Liver (tissue), 9 donors: Measurements from ENCODE around the gene ARL2. TPM values are rescaled to one million over a fixed set of nuclear protein-coding genes. Genes with fewer than 3 reads are reported as not detected.
A peak's percentile ranks its signal among the peaks of the same experiment; 100 is the strongest.

Experiments used
- DNase-seq: peaks from one replicate; pipeline ENCODE4 v3.0.0-alpha.2; 2017; ENCODE audit warnings: low spot score
- H3K27ac ChIP-seq, 2 donors: one replicate each; pipeline ENCODE4 v1.7.0; 2013; ENCODE audit warnings: inconsistent platforms in 2 of 2, low read length in 2 of 2, control low read depth in 1 of 2, low read depth in 1 of 2, mild to moderate bottlenecking in 1 of 2
- H3K27me3 ChIP-seq, 4 donors: one replicate each; pipeline versions ENCODE4 v1.6.1 to v1.7.0; 2013; ENCODE audit warnings: low read length in 3 of 4, inconsistent platforms in 1 of 4, mild to moderate bottlenecking in 1 of 4, moderate library complexity in 1 of 4; ENCODE audit not compliant: control insufficient read depth in 4 of 4, insufficient read depth in 4 of 4
- H3K36me3 ChIP-seq, 4 donors: one replicate each; pipeline versions ENCODE4 v1.6.1 to v1.7.0; 2013; ENCODE audit warnings: low read length in 3 of 4, mild to moderate bottlenecking in 3 of 4, low read depth in 1 of 4, moderate library complexity in 1 of 4; ENCODE audit not compliant: control insufficient read depth in 4 of 4, insufficient read depth in 3 of 4
- H3K4me1 ChIP-seq, 4 donors: one replicate each; pipeline versions ENCODE4 v1.6.1 to v1.7.0; 2013; ENCODE audit warnings: low read length in 3 of 4, mild to moderate bottlenecking in 3 of 4, moderate library complexity in 1 of 4; ENCODE audit not compliant: control insufficient read depth in 4 of 4, insufficient read depth in 4 of 4
- H3K4me3 ChIP-seq, 3 donors: one replicate each; pipeline versions ENCODE4 v1.6.1 to v1.7.0; 2013; ENCODE audit warnings: low read length in 3 of 3, control low read depth in 1 of 3, low read depth in 1 of 3, mild to moderate bottlenecking in 1 of 3
- H3K9ac ChIP-seq, 2 donors: one replicate each; pipeline ENCODE4 v1.7.0; 2013; ENCODE audit warnings: low read length in 2 of 2, mild to moderate bottlenecking in 2 of 2, moderate library complexity in 2 of 2, control low read depth in 1 of 2, low read depth in 1 of 2
- H3K9me3 ChIP-seq, 4 donors: one replicate each; pipeline versions ENCODE4 v1.6.1 to v1.7.0; 2013; ENCODE audit warnings: low read length in 3 of 4; ENCODE audit not compliant: control insufficient read depth in 4 of 4
- ATF3 ChIP-seq: IDR thresholded peaks from 2 replicates; pipeline ENCODE4 v1.6.1; 2016; ENCODE audit warnings: antibody characterized with exemption
- EGR1 ChIP-seq, 2 donors: IDR thresholded peaks; 2 replicates each; pipeline ENCODE4 v1.6.1; 2016 to 2018; ENCODE audit warnings: antibody characterized with exemption in 2 of 2, low read depth in 2 of 2
- FOXA1 ChIP-seq: IDR thresholded peaks from 2 replicates; pipeline ENCODE4 v1.6.1; 2016; ENCODE audit warnings: antibody characterized with exemption
- FOXA2 ChIP-seq: IDR thresholded peaks from 2 replicates; pipeline ENCODE4 v1.6.1; 2016; ENCODE audit warnings: antibody characterized with exemption
- GABPA ChIP-seq, 2 donors: IDR thresholded peaks in 1 of 2; conservative IDR thresholded peaks in 1 of 2; 2 replicates each; pipeline ENCODE4 v1.6.1; 2016; ENCODE audit warnings: antibody characterized with exemption in 2 of 2, mild to moderate bottlenecking in 1 of 2, moderate library complexity in 1 of 2
- HNF4A ChIP-seq, 2 donors: conservative IDR thresholded peaks; 2 replicates each; pipeline ENCODE4 v1.6.1; 2016; ENCODE audit warnings: antibody characterized with exemption in 2 of 2, mild to moderate bottlenecking in 2 of 2
- JUND ChIP-seq, 2 donors: IDR thresholded peaks; 2 replicates each; pipeline ENCODE4 v1.6.1; 2016; ENCODE audit warnings: antibody characterized with exemption in 2 of 2
- MAX ChIP-seq: IDR thresholded peaks from 2 replicates; pipeline ENCODE4 v1.6.1; 2016; ENCODE audit warnings: antibody characterized with exemption
- NR2F2 ChIP-seq: IDR thresholded peaks from 2 replicates; pipeline ENCODE4 v1.6.1; 2016; ENCODE audit warnings: antibody characterized with exemption
- RAD21 ChIP-seq, 2 donors: IDR thresholded peaks; 2 replicates each; pipeline ENCODE4 v1.6.1; 2016; ENCODE audit warnings: antibody characterized with exemption in 2 of 2, mild to moderate bottlenecking in 2 of 2
- RXRA ChIP-seq, 2 donors: IDR thresholded peaks; 2 replicates each; pipeline ENCODE4 v1.6.1; 2017 to 2018; ENCODE audit warnings: antibody characterized with exemption in 2 of 2, mild to moderate bottlenecking in 1 of 2
- SP1 ChIP-seq: IDR thresholded peaks from 2 replicates; pipeline ENCODE4 v1.6.1; 2018; ENCODE audit warnings: antibody characterized with exemption, mild to moderate bottlenecking
- TAF1 ChIP-seq: conservative IDR thresholded peaks from 2 replicates; pipeline ENCODE4 v1.6.1; 2016; ENCODE audit warnings: antibody characterized with exemption, mild to moderate bottlenecking
- ZBTB33 ChIP-seq: IDR thresholded peaks from 2 replicates; pipeline ENCODE4 v1.6.1; 2016; ENCODE audit warnings: antibody characterized with exemption
- WGBS: extraction: QIAGEN DNeasy Blood & Tissue Kit; methylation state at CpG from one replicate; pipeline ENCODE4 v1.1.7; 2013; 5-methylcytosine and 5-hydroxymethylcytosine counted together
- polyA plus RNA-seq, 2 donors: library from polyadenylated mRNA; stranded (reverse) in 1 of 2; unstranded in 1 of 2; fragments of 200-250 nt in 1 of 2; fragments of >200 nt in 1 of 2; fragmentation: Nextera tagmentation in 1 of 2; extraction: Ambion mirVana in 1 of 2; gene quantifications; one replicate each; pipeline versions ENCODE4 v1.2.1 to v1.2.3, GENCODE V29; 2013 to 2015
- total RNA-seq, 2 donors: library from RNA; depleted of rRNA; stranded (reverse); fragments of >200 nt; gene quantifications; one replicate each; pipeline ENCODE4 v1.2.3, GENCODE V29; 2014
- TF ChIP-seq, protein P1 (sequence below): fragments of 150-350 bp; IDR thresholded peaks from 2 replicates; pipeline ENCODE4 v1.5.1; 2017; ENCODE audit warnings: improper control_type of control experiment, low read depth, low read length; ENCODE audit not compliant: missing input control
- donor health status: healthy.
- donor health status: healthy.
- donor health status: healthy.
- donor health status: healthy.
- donor health status: healthy.

ARL2 gene
- total and polyA plus RNA-seq, 4 donors, result 10.8 to 19.5 (median 15.0) TPM

DNA sequence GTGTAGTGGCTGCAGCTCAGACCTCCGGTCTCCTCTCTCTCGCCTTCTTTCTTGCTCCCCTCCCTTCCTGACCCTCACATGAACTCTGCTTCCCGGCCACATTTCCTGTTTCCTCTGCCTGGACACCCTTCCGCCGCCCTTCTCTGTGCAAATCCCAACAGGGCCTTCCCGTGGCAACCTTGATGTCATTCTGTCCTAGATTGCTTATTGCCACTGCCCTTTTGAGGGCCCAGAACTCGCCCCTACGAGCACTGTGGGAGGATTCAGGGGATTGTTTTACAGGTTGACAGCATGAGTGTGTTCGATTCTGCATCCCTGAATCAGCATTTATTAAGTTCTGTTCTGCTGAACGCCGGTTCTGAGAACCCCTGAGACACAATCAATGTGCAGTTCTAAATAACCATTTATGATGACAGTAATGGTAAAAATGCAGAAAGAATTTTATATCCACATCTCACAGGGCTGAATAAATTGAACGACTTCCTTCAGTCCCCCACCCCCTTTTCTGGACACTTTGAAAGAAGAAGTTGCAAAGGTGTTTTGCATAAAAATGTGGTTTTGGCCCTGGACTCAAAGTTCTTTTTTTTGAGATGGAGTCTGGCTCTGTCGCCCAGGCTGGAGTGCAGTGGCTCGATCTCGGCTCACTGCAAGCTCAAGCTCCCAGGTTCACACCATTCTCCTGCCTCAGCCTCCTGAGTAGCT, 23.6 kb upstream of the ARL2 start:
- H3K36me3 ChIP-seq, result peaks cover 0 to 2% (median 0%) of the 10 kb centered on the region in 4 donors
- no peak for DNase-seq
- no peaks in the 10 kb centered on the region for H3K27me3 ChIP-seq
- peak overlapping the region; percentile 36 to 38 for H3K27ac ChIP-seq
- no peaks in the 10 kb centered on the region for H3K9me3 ChIP-seq
- H3K4me1 ChIP-seq, result peaks cover 3 to 24% (median 18%) of the 10 kb centered on the region in 4 donors
- TF ChIP-seq RAD21 (IDR thresholded peaks at IDR 0.05) (peak in 1 of 2 donors; percentile 36), FOXA1 (no peak), RXRA (IDR thresholded peaks at IDR 0.05) (peak; percentile 72 to 78), GABPA (IDR thresholded peaks at IDR 0.05 in 1 of 2, conservative IDR thresholded peaks at IDR 0.05 in 1 of 2) (peak; percentile 40 to 44), NR2F2 (peak; percentile 86), MAX (peak; percentile 21), JUND (IDR thresholded peaks at IDR 0.05) (no peak), SP1 (peak; percentile 74), TAF1 (no peak)
- WGBS, result 69% methylated on average over 15 of the region's 15 CpGs
- no peak overlapping the region for H3K9ac ChIP-seq
- H3K4me3 ChIP-seq, result no peak overlapping the region

DNA sequence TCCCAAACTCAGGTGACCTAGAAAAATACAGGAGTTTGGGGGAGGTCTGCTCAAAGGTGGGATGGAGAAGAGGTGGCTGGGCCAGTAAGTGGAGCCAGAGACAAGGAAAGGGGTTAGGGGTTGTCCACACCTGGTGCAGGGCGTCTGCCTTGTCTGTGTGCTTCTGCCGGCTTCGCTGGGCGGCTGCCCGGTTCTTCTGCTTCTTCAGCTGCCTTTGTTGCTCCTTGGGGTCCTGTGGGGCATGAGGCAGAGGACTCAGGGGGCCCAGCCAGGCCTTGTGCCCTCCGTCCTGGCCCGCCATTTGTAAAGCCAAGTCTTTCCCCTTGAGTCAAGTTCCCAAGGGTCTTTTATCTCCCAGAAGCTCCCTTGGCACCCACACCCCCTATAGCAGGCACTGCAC, 19.6 kb upstream of the ARL2 start:
- Histone ChIP-seq H3K9ac (no peak overlapping the region), H3K4me3 (no peak overlapping the region), H3K27me3 (no peaks in the 10 kb centered on the region), H3K27ac (no peak overlapping the region), H3K36me3 (peaks cover 0 to 2% (median 0%) of the 10 kb centered on the region in 4 donors), H3K9me3 (no peaks in the 10 kb centered on the region), H3K4me1 (peaks cover 0 to 29% (median 16%) of the 10 kb centered on the region in 4 donors)
- TF ChIP-seq ZBTB33 (no peak), EGR1 (IDR thresholded peaks at IDR 0.05; ENCODE audit: low read depth in 2 of 2) (no peak), FOXA1 (no peak), FOXA2 (no peak), RXRA (IDR thresholded peaks at IDR 0.05) (no peak), SP1 (no peak), TAF1 (no peak), RAD21 (IDR thresholded peaks at IDR 0.05) (no peak), GABPA (IDR thresholded peaks at IDR 0.05 in 1 of 2, conservative IDR thresholded peaks at IDR 0.05 in 1 of 2) (no peak), ATF3 (no peak), HNF4A (conservative IDR thresholded peaks at IDR 0.05) (no peak)
- TF ChIP-seq, protein P1, sequence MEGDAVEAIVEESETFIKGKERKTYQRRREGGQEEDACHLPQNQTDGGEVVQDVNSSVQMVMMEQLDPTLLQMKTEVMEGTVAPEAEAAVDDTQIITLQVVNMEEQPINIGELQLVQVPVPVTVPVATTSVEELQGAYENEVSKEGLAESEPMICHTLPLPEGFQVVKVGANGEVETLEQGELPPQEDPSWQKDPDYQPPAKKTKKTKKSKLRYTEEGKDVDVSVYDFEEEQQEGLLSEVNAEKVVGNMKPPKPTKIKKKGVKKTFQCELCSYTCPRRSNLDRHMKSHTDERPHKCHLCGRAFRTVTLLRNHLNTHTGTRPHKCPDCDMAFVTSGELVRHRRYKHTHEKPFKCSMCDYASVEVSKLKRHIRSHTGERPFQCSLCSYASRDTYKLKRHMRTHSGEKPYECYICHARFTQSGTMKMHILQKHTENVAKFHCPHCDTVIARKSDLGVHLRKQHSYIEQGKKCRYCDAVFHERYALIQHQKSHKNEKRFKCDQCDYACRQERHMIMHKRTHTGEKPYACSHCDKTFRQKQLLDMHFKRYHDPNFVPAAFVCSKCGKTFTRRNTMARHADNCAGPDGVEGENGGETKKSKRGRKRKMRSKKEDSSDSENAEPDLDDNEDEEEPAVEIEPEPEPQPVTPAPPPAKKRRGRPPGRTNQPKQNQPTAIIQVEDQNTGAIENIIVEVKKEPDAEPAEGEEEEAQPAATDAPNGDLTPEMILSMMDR, result no peak
- no peak for DNase-seq
- WGBS, result 95% methylated on average over 7 of the region's 7 CpGs
